Measurements from ENCODE around the gene KIR3DL3. TPM values are rescaled to one million over a fixed set of nuclear protein-coding genes. Genes with fewer than 3 reads are reported as not detected.
"Not testable (repeated sequence)": the region's sequence is repeated elsewhere in the genome, so short reads cannot be mapped to it uniquely, and the experiment has no call there.

Gene KIR3DL3
- total RNA-seq, 2 donors from 2014 or later = not detected

GRCh38 chr19:54771018-54771960, 47.0 kb downstream of the KIR3DL3 start:
- not testable (repeated sequence) for H3K4me1 ChIP-seq (ENCODE audit: control insufficient read depth, insufficient read depth, low read length); H3K4me1 Mint-ChIP-seq; DNase-seq; H3K9me3 ChIP-seq (ENCODE audit: control insufficient read depth, low read length); H3K27ac ChIP-seq (ENCODE audit: low read depth, low read length); H3K27ac Mint-ChIP-seq; H3K27me3 ChIP-seq (ENCODE audit: control insufficient read depth, insufficient read depth, low read length, poor library complexity, severe bottlenecking); H3K36me3 ChIP-seq (ENCODE audit: control insufficient read depth, insufficient read depth, low read length); H3K9ac ChIP-seq (ENCODE audit: extremely low read depth, low read length, poor library complexity, severe bottlenecking); H3K4me3 ChIP-seq (ENCODE audit: low read length); H3K4me3 Mint-ChIP-seq; H3K36me3 Mint-ChIP-seq (ENCODE audit: low read depth); H3K27me3 Mint-ChIP-seq (ENCODE audit: insufficient read depth)
- 85 to 100% methylated on average over 1 to 12 of the region's 15 CpGs for WGBS, 2 experiments (ENCODE audit: insufficient coverage in 1 of 2, insufficient read length in 1 of 2)
- H3K9me3 Mint-ChIP-seq = peaks cover 93% of the 10 kb centered on the region

GRCh38 chr19:54772666-54773065, 48.4 kb downstream of the KIR3DL3 start:
- H3K4me3 ChIP-seq (ENCODE audit: low read length); H3K9ac ChIP-seq (ENCODE audit: extremely low read depth, low read length, poor library complexity, severe bottlenecking); H3K4me1 ChIP-seq (ENCODE audit: control insufficient read depth, insufficient read depth, low read length); H3K9me3 ChIP-seq (ENCODE audit: control insufficient read depth, low read length); H3K4me1 Mint-ChIP-seq; DNase-seq; H3K27ac ChIP-seq (ENCODE audit: low read depth, low read length); H3K4me3 Mint-ChIP-seq; H3K27me3 Mint-ChIP-seq (ENCODE audit: insufficient read depth); H3K36me3 Mint-ChIP-seq (ENCODE audit: low read depth); H3K36me3 ChIP-seq (ENCODE audit: control insufficient read depth, insufficient read depth, low read length); H3K27me3 ChIP-seq (ENCODE audit: control insufficient read depth, insufficient read depth, low read length, poor library complexity, severe bottlenecking); H3K27ac Mint-ChIP-seq: not testable (repeated sequence)
- 0% methylated on average over 1 of the region's 2 CpGs; no CpG with 5 or more reads in 1 of the 2 experiments for WGBS, 2 experiments (ENCODE audit: insufficient coverage in 1 of 2, insufficient read length in 1 of 2)
- peaks cover 95% of the 10 kb centered on the region for H3K9me3 Mint-ChIP-seq

GRCh38 chr19:54775095-54775815, 51.0 kb downstream of the KIR3DL3 start:
- H3K4me1 Mint-ChIP-seq; H3K36me3 ChIP-seq (ENCODE audit: control insufficient read depth, insufficient read depth, low read length); H3K4me3 ChIP-seq (ENCODE audit: low read length); H3K4me1 ChIP-seq (ENCODE audit: control insufficient read depth, insufficient read depth, low read length); H3K27ac ChIP-seq (ENCODE audit: low read depth, low read length); H3K9ac ChIP-seq (ENCODE audit: extremely low read depth, low read length, poor library complexity, severe bottlenecking); H3K9me3 ChIP-seq (ENCODE audit: control insufficient read depth, low read length); H3K4me3 Mint-ChIP-seq; H3K27me3 Mint-ChIP-seq (ENCODE audit: insufficient read depth); H3K27me3 ChIP-seq (ENCODE audit: control insufficient read depth, insufficient read depth, low read length, poor library complexity, severe bottlenecking); DNase-seq; H3K27ac Mint-ChIP-seq; H3K36me3 Mint-ChIP-seq (ENCODE audit: low read depth): not testable (repeated sequence)
- 66 to 79% methylated on average over 3 to 8 of the region's 12 CpGs for WGBS, 2 experiments (ENCODE audit: insufficient coverage in 1 of 2, insufficient read length in 1 of 2)
- peaks cover 94% of the 10 kb centered on the region for H3K9me3 Mint-ChIP-seq

- not testable (repeated sequence) for H3K27me3 ChIP-seq (ENCODE audit: control insufficient read depth, insufficient read depth, low read length, poor library complexity, severe bottlenecking); H3K9me3 ChIP-seq (ENCODE audit: control insufficient read depth, low read length); DNase-seq; H3K27me3 Mint-ChIP-seq (ENCODE audit: insufficient read depth); H3K27ac ChIP-seq (ENCODE audit: low read depth, low read length); H3K9ac ChIP-seq (ENCODE audit: extremely low read depth, low read length, poor library complexity, severe bottlenecking); H3K4me1 ChIP-seq (ENCODE audit: control insufficient read depth, insufficient read depth, low read length); H3K4me3 Mint-ChIP-seq; H3K27ac Mint-ChIP-seq; H3K4me3 ChIP-seq (ENCODE audit: low read length); H3K36me3 Mint-ChIP-seq (ENCODE audit: low read depth); H3K4me1 Mint-ChIP-seq; H3K36me3 ChIP-seq (ENCODE audit: control insufficient read depth, insufficient read depth, low read length)
- WGBS, 2 experiments (ENCODE audit: insufficient coverage in 1 of 2, insufficient read length in 1 of 2) = 73 to 90% methylated on average over 2 to 7 of the region's 8 CpGs
- H3K9me3 Mint-ChIP-seq = peaks cover 91% of the 10 kb centered on the region
Observed at GRCh38 chr19:54775830-54776229, 51.6 kb downstream of the KIR3DL3 start.

- 29 to 55% methylated on average over 1 to 4 of the region's 4 CpGs for WGBS, 2 experiments (ENCODE audit: insufficient coverage in 1 of 2, insufficient read length in 1 of 2)
- H3K4me3 ChIP-seq (ENCODE audit: low read length); H3K36me3 Mint-ChIP-seq (ENCODE audit: low read depth); H3K9me3 ChIP-seq (ENCODE audit: control insufficient read depth, low read length); H3K27ac ChIP-seq (ENCODE audit: low read depth, low read length); H3K27me3 Mint-ChIP-seq (ENCODE audit: insufficient read depth); H3K36me3 ChIP-seq (ENCODE audit: control insufficient read depth, insufficient read depth, low read length); H3K4me1 Mint-ChIP-seq; H3K9ac ChIP-seq (ENCODE audit: extremely low read depth, low read length, poor library complexity, severe bottlenecking); H3K27ac Mint-ChIP-seq; DNase-seq; H3K4me3 Mint-ChIP-seq; H3K4me1 ChIP-seq (ENCODE audit: control insufficient read depth, insufficient read depth, low read length); H3K27me3 ChIP-seq (ENCODE audit: control insufficient read depth, insufficient read depth, low read length, poor library complexity, severe bottlenecking): not testable (repeated sequence)
- peaks cover 88% of the 10 kb centered on the region for H3K9me3 Mint-ChIP-seq
Observed at GRCh38 chr19:54777851-54778250, 53.6 kb downstream of the KIR3DL3 start.

GRCh38 chr19:54778896-54779295, 54.7 kb downstream of the KIR3DL3 start:
- DNase-seq; H3K4me1 Mint-ChIP-seq; H3K9me3 ChIP-seq (ENCODE audit: control insufficient read depth, low read length); H3K27ac Mint-ChIP-seq; H3K27me3 Mint-ChIP-seq (ENCODE audit: insufficient read depth); H3K4me3 ChIP-seq (ENCODE audit: low read length); H3K27me3 ChIP-seq (ENCODE audit: control insufficient read depth, insufficient read depth, low read length, poor library complexity, severe bottlenecking); H3K36me3 Mint-ChIP-seq (ENCODE audit: low read depth); H3K27ac ChIP-seq (ENCODE audit: low read depth, low read length); H3K4me3 Mint-ChIP-seq; H3K9ac ChIP-seq (ENCODE audit: extremely low read depth, low read length, poor library complexity, severe bottlenecking); H3K36me3 ChIP-seq (ENCODE audit: control insufficient read depth, insufficient read depth, low read length); H3K4me1 ChIP-seq (ENCODE audit: control insufficient read depth, insufficient read depth, low read length): not testable (repeated sequence)
- WGBS, 2 experiments (ENCODE audit: insufficient coverage in 1 of 2, insufficient read length in 1 of 2) = 60% methylated on average over 5 of the region's 7 CpGs; no CpG with 5 or more reads in 1 of the 2 experiments
- peaks cover 87% of the 10 kb centered on the region for H3K9me3 Mint-ChIP-seq
